PC-3 (cell line): ENCODE results near the gene HGD. TPM values are rescaled to one million over a fixed set of nuclear protein-coding genes. Genes with fewer than 3 reads are reported as not detected.

Experiments used
- ATAC-seq: fragments of 200-7000 bp; cut with Tn5 transposase; 2 replicates; pipeline ENCODE4 v1.9.1; 2020; ENCODE audit warnings: mild to moderate bottlenecking, moderate library complexity
- BruUV-seq: library from RNA; stranded (reverse); fragments of 400-500 nt; replicated peaks from 2 replicates; lab custom pipeline; 2021; lab: Mats Ljungman, UMichigan
- CTCF ChIA-PET: fragments of 300-600 bp; sonication (Branson Sonifier 250); formaldehyde crosslinking; loops from one replicate; lab custom pipeline; 2022; ENCODE audit warnings: antibody characterized with exemption; lab: Charles Lee
- POLR2A ChIA-PET: fragments of 300-600 bp; sonication (Branson Sonifier 250); formaldehyde crosslinking; loops from one replicate; lab custom pipeline; 2022; ENCODE audit warnings: antibody characterized with exemption; ENCODE audit not compliant: unreplicated experiment; lab: Charles Lee
- DNase-seq: peaks from one replicate; pipeline ENCODE4 v3.0.0-alpha.2; 2015
- H2AFZ ChIP-seq: fragments of 300-600 bp; sonication (generic); 2 replicates; pipeline ENCODE4 v1.6.0; 2016; ENCODE audit warnings: antibody characterized with exemption, low read length
- H3F3A ChIP-seq: fragments of 300-600 bp; sonication (generic); one replicate; pipeline ENCODE4 v1.6.0; 2017; ENCODE audit warnings: antibody characterized with exemption, low read length, control low read depth, mild to moderate bottlenecking; ENCODE audit not compliant: unreplicated experiment
- H3K27ac ChIP-seq: fragments of 300-600 bp; sonication (generic); 2 replicates; pipeline ENCODE4 v1.5.1; 2016; ENCODE audit warnings: mild to moderate bottlenecking, low read length
- H3K27me3 ChIP-seq: fragments of 300-600 bp; sonication (generic); 2 replicates; pipeline ENCODE4 v1.6.1; 2016; ENCODE audit warnings: low read length, mixed read lengths
- H3K36me3 ChIP-seq: fragments of 300-600 bp; sonication (generic); 2 replicates; pipeline ENCODE4 v1.6.1; 2016; ENCODE audit warnings: low read depth, mixed run types, low read length, mixed read lengths
- H3K4me1 ChIP-seq: fragments of 300-600 bp; sonication (generic); 2 replicates; pipeline ENCODE4 v1.5.1; 2016; ENCODE audit warnings: low read length; ENCODE audit not compliant: insufficient read depth
- H3K4me2 ChIP-seq: fragments of 300-600 bp; sonication (generic); 2 replicates; pipeline ENCODE4 v1.6.0; 2016; ENCODE audit warnings: low read length
- H3K4me3 ChIP-seq: fragments of 300-600 bp; sonication (generic); 2 replicates; pipeline ENCODE4 v1.5.1; 2016; ENCODE audit warnings: mild to moderate bottlenecking, low read length, mixed read lengths
- H3K79me2 ChIP-seq: fragments of 300-600 bp; sonication (generic); 2 replicates; pipeline ENCODE4 v1.6.1; 2017; ENCODE audit warnings: low read length, mixed read lengths
- H3K9ac ChIP-seq: fragments of 300-600 bp; sonication (generic); 2 replicates; pipeline ENCODE4 v1.6.0; 2016; ENCODE audit warnings: mild to moderate bottlenecking, low read length
- H3K9me2 ChIP-seq: fragments of 300-600 bp; sonication (generic); replicated peaks from 2 replicates; pipeline ENCODE4 v1.6.1; 2016; ENCODE audit warnings: mixed run types, low read length, mixed read lengths
- H3K9me3 ChIP-seq: fragments of 300-600 bp; sonication (generic); 2 replicates; pipeline ENCODE4 v1.6.1; 2016; ENCODE audit warnings: low read length, mixed read lengths
- H4K20me1 ChIP-seq: fragments of 300-600 bp; sonication (generic); 2 replicates; pipeline ENCODE4 v1.6.1; 2016; ENCODE audit warnings: low read length, mixed read lengths
- CTCF ChIP-seq: fragments of 300-600 bp; sonication (generic); conservative IDR thresholded peaks from 2 replicates; pipeline ENCODE4 v1.5.1; 2017; ENCODE audit warnings: antibody characterized with exemption, low read depth, mild to moderate bottlenecking, low read length
- EZH2 ChIP-seq: fragments of 300-600 bp; sonication (generic); IDR thresholded peaks from one replicate; pipeline ENCODE4 v1.6.1; 2017; ENCODE audit warnings: antibody characterized with exemption, mild to moderate bottlenecking, low read length; ENCODE audit not compliant: unreplicated experiment
- EZH2phosphoT487 ChIP-seq: fragments of 300-600 bp; sonication (generic); IDR thresholded peaks from 2 replicates; pipeline ENCODE4 v1.6.1; 2018; ENCODE audit warnings: mild to moderate bottlenecking, antibody characterized with exemption, low read length, borderline replicate concordance
- intact Hi-C: fragments of 100-400 bp; cut with micrococcal nuclease; formaldehyde crosslinking; loops from 2 replicates; pipeline ENCODE4 v1.9.0; 2023
- total RNA-seq: library from RNA; depleted of rRNA; stranded (reverse); fragments of >200 nt; gene quantifications from 2 replicates; pipeline ENCODE4 v1.2.3, GENCODE V29; 2014

HGD gene
- total RNA-seq, 1 experiment from 2014 or later = 0.11 TPM

- DNase-seq (no peak), ATAC-seq (no peak)
- H3K4me2 ChIP-seq = no peak overlapping the region
- 0 out of 2 replicates have a peak, but pooled peaks cover 3% of the 10 kb centered on the region for H3K9me2 ChIP-seq
- TF ChIP-seq EZH2 (no peak), CTCF (no peak), EZH2phosphoT487 (no peak)
- no peak overlapping the region for H3K9ac ChIP-seq
- H4K20me1 ChIP-seq = no peaks in the 10 kb centered on the region
- no TSS peak for BruUV-seq
- H3K4me3 ChIP-seq = no peak overlapping the region
- intact Hi-C loops = no loop called here
- no peaks in the 10 kb centered on the region for H3K9me3 ChIP-seq
- H3K36me3 ChIP-seq = no peaks in the 10 kb centered on the region
- no peak overlapping the region for H2AFZ ChIP-seq
- H3K27me3 ChIP-seq = no peaks in the 10 kb centered on the region
- H3K4me1 ChIP-seq = no peaks in the 10 kb centered on the region
- ChIA-PET POLR2A (no interaction called here), CTCF (no interaction called here)
- no peaks in the 10 kb centered on the region for H3K79me2 ChIP-seq
- H3F3A ChIP-seq = no peaks in the 10 kb centered on the region
- no peak overlapping the region for H3K27ac ChIP-seq
These were observed 33.7 kb downstream of the HGD start for GRCh38 chr3:120648290-120648689.

- BruUV-seq = no TSS peak
- ATAC-seq = no peak
These were observed 35.1 kb downstream of the HGD start for GRCh38 chr3:120646771-120647432.

More at GRCh38 chr3:120646771-120647432, 35.1 kb downstream of the HGD start:
- TF ChIP-seq EZH2phosphoT487 (no peak), CTCF (no peak), EZH2 (no peak)
- Histone ChIP-seq H3F3A (no peaks in the 10 kb centered on the region), H3K36me3 (no peaks in the 10 kb centered on the region), H3K4me1 (no peaks in the 10 kb centered on the region), H3K27ac (no peak overlapping the region), H3K4me3 (no peak overlapping the region), H3K27me3 (no peaks in the 10 kb centered on the region), H2AFZ (no peak overlapping the region), H3K9me3 (no peaks in the 10 kb centered on the region), H3K9ac (no peak overlapping the region), H3K4me2 (no peak overlapping the region), H3K9me2 (0 out of 2 replicates have a peak, but pooled peaks cover 3% of the 10 kb centered on the region), H3K79me2 (no peaks in the 10 kb centered on the region), H4K20me1 (no peaks in the 10 kb centered on the region)
- ChIA-PET POLR2A (no interaction called here), CTCF (no interaction called here)
- no peak for DNase-seq
- intact Hi-C loops = no loop called here
